ENCODE measurements around the gene TRPM7.

- TF ChIP-seq ESRRA (IDR thresholded peaks at IDR 0.05; ENCODE audit: borderline replicate concordance, low read length) (no peak), CTCF (IDR thresholded peaks at IDR 0.05) (no peak)
Measured at GRCh38 chr15:50531766-50532165, 154.8 kb downstream of the TRPM7 start.

Measured in A549 (cell line).